NCI-H82 (cell line): ENCODE measurements around the gene RNASE11.
"Not testable (repeated sequence)": the region's sequence is repeated elsewhere in the genome, so short reads cannot be mapped to it uniquely, and the experiment has no call there.

ENCODE experiments used
- DNase-seq: peaks from one replicate; lab custom pipeline; 2025; lab: John Stamatoyannopoulos, UW

RNASE11 gene

DNA sequence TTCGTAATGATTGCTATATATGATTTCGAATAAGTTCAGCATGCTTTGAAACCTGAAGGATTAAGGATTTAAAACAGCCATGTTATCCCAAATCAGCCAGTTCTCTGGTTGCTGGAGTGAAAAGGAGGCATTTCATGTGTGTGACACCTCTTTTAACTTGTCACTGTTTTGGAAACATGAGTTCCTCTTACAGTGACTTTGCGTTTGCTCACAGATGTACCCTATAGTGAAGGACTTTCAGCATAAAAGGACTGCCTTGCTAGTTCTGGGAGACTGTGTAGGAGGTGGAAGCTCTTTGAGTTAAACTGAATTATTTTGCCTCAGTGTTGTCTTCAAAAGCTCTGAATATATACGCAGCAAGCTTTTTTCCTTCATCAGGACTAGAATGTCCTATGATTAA, 7.6 kb downstream of the RNASE11 start:
- DNase-seq, result no peak

DNA sequence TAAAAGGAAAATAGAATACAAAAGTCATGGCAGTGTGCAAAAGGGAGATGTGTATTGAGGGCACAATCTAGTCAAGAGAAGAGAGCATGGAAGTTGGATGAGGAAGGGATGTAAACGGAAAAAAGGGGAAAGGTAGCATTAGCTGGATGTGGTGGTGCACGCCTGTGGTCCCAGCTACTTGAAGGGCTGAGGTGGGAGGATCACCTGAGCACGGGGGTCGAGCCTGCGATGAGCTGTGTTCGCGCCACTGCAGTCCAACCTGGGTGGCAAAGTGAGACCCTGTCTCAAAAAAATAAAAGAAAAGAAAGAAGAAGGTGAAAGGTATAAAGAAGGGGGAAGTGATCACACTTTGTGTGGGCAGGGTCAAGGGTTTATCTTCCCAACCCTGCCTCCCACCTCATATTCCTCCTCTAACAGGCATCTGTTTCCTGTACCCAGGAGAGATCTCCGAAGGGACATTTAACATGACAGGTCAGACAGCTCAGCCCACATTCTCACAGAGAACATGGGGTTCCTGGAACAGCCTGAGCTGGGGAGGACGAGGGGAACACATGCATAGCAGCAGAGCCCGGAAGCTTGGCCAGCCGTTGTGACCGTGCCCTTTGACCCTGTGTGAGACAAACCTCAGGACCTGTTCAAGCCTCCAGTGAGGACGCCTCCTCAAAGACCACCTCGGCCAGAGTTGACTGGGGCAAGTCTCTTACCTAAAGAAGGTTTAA, 8.9 kb downstream of the RNASE11 start:
- DNase-seq, result no peak

DNA sequence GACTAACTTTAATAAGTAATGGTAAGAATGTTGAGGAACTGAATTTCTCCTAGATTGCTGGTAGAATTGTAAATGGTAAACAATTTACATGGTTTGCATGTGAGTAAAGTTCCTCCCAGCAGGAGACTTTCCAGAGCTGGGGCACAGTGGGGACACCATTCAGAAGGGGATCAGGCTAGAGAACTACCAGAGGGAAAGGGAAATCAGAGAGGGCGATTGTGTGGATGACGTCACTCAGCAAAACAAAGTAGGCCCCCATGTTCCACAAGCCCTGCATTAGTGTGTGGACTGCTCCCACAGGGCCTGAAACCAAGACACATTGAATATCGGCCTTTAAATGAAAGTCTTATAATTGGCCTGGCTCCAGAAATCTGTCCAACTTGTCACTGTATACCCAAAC, 9.5 kb downstream of the RNASE11 start:
- no peak for DNase-seq

DNA sequence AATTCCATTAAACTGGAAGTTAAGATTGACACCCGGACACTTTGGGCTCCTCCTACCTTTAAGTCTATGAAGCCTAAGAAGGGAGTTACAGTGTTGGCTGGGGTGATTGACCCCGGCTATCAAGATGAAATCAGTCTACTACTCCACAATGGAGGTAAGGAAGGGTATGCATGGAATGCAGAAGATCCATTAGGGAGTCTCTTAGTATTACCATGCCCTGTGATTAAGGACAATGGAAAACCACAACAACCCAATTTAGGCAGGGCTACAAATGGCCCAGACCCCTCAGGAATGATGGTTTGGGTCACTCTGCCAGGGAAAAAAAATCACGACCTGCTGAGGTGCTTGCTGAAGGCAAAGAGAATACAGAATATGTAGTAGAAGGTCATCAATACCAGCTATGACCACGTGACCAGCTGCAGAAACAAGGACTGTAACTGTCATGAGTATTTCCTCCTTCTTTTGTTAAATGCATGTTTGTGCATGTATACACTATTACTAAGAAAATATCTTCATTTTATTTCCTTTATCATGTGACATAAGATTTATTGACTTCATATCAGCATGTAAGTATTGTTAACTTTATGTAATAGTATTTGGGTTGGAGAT, 15.3 kb downstream of the RNASE11 start:
- not testable (repeated sequence) for DNase-seq

DNA sequence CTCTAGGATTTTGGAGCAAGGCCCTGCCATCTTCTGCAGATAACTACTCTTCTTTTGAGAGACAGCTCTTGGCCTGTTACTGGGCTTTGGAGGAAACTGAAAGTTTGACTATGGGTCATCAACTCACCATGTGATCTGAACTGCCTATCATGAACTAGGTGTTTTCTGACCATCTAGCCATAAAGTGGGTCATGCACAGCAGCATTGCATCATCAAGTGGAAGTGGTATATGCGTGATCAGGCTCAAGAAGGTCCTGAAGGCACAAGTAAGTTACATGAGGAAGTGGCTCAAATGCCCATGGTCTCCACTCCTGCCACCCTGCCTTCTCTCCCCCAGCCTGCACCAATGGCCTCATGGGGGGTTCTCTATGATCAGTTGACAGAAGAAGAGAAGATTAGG, 17.1 kb downstream of the RNASE11 start:
- DNase-seq, result not testable (repeated sequence)

DNA sequence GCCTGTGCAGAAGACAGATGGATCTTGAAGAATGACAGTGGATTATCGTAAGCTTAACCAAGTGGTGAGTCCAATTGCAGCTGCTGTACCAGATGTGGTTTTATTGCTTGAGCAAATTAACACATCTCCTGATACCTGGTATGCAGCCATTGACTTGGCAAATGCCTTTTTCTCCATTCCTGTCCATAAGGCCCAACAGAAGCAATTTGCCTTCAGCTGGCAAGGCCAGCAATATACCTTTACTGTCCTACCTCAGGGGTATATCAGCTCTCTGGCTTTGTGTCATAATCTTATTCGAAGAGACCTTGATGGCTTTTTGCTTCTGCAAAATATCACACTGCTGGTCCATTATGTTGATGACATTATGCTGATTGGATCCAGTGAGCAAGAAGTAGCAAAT, 17.9 kb downstream of the RNASE11 start:
- not testable (repeated sequence) for DNase-seq

DNA sequence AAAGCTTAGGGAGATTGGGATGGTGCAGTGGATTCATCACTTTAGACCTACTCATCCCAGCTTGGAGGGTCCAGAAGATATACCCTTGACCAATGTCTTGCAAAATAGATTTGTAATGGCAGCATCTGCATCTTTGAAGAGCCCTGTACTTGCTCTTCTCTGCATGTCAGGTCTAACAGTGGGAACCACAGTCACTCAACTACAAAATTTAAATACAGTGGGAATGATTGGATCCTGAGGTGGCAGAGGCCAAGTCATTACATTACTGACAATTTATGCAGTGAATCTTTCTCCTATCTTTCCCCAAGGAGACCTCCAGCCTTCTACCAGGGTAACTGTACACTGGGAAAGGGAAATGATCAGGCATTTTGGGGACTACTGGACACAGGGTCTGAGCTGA, 18.7 kb downstream of the RNASE11 start:
- no peak for DNase-seq

DNA sequence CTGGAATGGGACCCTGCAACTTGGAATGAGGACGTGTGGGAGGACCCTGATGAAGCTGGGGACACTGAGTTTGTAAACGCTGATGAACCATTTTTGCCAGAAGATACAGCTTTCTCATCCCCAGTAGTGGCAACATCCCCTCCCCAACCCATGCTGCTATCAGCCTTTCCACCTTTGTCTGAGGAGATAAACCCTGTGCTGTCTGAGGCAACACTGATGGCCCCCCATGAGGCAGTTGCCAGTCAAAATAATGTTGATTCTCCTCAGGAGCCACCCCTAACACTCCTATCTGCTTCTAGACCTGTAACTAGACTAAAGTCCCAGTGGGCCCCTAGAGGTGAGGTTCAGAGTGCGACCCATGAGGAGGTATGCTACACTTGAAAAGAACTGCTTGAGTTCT, 19.4 kb downstream of the RNASE11 start:
- DNase-seq, result no peak

DNA sequence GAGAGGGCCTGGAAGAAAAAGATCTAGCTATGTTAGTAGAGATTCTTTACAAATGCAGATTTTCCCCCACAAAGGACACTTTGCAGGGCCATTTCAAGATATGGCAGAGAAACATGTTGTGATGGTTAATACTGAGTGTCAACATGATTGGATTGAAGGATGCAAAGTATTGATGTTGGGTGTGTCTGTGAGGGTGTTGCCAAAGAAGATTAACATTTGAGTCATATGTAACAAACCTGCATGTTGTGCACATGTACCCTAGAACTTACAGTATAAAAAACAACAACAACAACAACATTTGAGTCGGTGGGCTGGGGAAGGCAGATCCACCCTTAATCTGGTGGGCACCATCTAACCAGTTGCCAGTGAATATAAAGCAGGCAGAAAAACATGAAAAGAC, 20.6 kb downstream of the RNASE11 start:
- DNase-seq, result not testable (repeated sequence)

DNA sequence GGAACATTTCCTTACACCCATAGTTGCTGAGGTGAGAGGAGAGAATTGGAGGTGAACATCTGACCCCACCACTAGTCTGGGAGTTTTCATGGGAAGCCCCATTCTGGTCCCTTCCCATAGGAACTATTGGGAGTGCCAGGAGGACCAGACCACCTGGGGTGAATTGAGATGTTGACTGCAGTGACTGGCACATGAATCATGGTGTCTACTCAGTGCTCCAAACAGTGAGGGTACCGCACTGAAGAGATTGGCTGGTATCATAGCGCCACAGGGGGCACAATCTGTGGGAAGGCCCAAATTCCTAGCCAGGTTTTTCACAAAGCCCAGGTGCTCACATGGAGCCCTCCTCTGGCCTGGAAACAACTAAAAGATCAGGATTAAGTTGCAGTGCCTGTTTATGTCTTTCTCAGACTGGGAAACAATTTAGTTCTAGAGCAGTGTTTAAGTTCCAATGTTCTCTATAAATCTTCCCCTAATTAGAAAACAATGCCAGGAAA, 23.3 kb downstream of the RNASE11 start:
- no peak for DNase-seq

DNA sequence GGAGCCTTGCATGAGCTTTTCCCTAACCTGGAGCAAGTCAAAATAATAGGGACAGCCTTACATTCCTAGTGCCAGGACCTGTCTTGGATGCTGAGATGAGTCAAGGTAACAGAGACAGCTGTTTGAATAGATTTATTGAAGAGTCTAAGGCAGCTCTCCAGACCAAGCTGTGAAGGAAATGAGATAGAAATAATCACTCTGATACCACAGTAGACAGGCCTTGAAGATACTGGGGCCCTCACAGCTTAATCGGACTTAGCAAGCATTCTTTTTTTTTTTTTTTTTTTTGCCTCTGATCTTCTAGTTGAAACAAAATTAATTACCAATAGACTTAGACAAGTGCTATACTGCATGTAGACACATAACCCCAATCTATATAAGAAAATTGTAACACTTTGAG, 23.8 kb downstream of the RNASE11 start:
- DNase-seq, result no peak

DNA sequence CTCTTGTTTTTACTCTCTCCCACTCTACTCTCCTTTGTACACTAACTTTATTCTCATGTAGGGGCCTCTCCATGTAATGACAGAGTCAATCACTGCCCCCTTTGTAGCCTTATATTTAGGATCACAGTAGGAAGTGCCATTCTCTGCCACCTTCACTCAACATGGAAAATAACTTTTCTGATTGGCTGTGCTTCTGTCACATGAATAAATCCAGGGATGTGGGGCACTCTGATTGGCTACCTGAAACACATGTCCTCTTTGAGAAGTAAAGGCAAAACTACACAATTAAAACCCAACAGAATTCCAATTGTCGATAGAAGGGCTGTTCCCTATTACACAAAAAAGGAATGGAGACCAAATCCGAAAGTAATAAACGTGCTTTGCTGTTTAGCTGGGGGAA, 26.8 kb downstream of the RNASE11 start, which contains the start of gene RNASE9:
Gene RNASE9, minus strand, starts transcription at position 87 of the 400 bp plus-strand sequence.
- no peak for DNase-seq

DNA sequence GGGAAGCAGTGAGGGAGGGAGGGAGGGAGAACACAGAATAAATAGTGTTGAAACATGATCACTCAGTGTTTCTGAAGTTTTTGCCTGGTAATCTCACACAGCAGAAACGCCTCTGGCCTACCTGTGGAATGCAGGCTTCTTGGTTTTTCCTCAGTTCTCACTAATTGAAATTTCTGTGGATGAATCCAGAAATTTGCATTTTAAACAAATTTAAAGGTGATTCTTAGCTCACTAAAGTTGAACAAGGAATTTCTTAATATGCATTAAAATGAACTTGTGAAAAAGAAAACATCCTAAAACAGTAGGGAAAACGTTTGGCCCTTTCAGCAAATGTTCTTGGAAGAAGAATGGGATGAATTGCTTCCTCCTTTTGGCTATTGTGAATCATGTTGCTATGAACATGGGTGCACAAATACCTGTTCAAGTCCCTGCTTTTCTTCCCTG, 28.3 kb downstream of the RNASE11 start:
- no peak for DNase-seq

DNA sequence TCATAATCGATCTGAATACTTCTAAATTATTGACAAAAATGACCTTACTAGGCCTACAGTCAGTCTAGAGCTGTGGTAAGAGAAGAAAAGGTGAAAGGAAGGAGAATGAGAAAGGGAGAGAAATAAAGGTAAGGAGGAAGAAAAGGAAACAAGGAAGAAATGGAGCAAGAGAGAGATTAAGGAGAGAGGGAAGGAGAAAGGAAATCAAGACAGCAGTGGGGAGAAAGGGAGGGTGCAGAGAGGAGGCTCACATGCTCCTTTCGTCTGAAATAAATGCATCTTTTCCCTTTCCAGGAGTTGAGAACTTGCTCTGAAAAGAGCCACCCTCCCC, 30.6 kb downstream of the RNASE11 start:
- DNase-seq, result no peak

DNA sequence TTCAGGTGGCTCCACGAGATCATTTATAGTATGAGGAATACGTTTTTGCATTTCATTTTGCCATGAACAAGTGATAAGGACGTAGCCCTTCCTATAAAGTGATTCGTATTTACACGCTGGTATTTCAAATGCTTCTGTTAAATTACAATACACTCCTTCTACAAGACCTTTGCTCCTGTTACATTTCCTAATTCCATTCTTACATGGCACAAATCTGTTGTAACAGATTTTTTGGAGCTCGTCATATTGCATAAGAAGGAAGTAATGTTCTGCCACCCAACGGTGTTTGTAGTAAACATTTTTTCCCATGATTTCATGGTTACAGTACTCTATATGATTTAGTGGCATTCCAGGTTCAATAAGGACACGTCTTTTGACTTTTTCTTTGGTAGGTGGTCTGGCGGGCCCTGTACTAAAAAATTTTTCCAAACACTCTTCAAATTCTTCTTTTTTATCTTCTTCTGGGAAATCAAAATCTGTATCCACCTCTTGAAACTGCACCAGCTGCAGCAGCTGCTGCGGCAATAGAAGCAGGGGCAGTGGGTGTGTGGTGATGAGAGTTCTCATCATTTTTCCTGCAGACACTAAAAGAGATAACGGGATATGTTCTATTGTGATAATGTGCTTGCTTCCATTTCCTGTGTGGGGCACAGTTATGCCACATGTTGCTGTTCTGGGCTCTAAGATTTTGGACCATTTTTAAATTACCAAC, 31.1 kb downstream of the RNASE11 start:
- no peak for DNase-seq

DNA sequence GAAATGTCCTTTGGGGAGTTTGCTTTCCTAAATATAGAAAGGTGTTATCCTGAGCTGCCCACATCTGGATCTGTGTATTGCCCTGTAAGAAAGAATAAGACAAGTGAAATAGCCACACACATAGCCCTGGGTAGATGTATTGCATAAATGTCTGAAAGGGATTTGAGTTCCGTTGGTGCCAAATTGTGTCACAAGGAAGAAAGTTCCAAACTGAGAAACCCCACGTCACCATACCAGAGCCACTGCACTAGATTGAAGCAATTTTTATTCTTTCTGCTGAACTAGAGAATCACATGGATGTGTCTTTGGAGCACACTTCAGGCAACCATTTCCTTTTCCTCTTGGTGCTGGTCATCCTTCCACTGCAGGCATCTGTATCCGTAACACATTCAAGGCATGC, 32.0 kb downstream of the RNASE11 start:
- no peak for DNase-seq

DNA sequence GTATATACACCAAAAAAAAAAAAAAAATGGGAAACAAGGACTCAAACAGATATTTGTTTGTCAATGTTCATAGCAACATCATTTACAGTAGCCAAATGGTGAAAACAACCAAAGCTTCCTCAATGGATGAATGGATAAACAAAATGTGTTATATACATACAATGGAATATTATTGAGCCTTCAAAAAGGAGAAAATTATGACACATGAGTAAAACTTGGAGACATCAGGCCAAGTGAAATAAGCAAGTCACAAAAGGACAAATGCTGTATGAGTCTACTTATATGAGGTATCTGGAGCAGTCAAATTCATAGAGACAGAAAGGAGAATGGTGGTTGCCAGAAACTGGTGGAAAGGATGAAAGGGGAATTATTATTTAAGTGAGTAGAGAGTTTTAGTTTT, 34.8 kb downstream of the RNASE11 start:
- no peak for DNase-seq

DNA sequence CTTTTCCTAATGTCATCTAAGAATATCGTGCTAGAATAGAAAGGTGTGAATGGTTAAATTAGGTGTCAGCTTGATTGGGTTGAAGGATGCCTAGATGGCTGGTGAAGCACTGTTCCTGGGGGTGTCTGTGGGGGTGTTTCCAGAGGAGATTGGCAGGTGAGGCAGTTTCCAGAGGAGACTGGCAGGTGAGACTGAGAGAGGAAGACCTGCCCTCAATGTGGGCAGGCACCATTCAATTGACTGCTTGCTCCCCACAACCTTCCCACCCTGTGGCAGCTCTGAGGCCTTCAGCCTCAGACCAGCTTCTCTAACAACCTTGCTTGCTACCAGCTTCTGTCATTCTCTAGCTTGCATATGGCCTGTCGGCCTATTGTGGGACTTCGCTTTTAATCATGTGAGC, 36.2 kb downstream of the RNASE11 start:
- no peak for DNase-seq

DNA sequence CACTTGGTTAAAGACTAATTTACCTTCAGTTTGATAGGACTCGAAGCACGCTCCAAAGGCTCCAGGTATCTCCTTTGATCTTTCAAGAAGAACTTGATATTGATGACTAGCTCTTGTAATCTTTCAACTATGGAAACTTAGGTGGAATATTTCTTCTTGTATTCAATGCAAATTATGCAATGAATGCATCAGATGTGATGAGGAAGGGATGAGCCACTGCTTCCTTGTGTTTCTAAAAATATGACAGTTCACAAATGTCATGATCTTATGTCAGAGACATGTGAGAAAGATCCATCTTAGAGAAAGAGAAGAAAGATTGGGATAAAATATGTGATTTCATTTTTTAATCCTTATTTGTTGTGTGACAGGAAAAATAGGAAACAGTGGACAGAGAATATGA, 36.9 kb downstream of the RNASE11 start:
- DNase-seq, result no peak

DNA sequence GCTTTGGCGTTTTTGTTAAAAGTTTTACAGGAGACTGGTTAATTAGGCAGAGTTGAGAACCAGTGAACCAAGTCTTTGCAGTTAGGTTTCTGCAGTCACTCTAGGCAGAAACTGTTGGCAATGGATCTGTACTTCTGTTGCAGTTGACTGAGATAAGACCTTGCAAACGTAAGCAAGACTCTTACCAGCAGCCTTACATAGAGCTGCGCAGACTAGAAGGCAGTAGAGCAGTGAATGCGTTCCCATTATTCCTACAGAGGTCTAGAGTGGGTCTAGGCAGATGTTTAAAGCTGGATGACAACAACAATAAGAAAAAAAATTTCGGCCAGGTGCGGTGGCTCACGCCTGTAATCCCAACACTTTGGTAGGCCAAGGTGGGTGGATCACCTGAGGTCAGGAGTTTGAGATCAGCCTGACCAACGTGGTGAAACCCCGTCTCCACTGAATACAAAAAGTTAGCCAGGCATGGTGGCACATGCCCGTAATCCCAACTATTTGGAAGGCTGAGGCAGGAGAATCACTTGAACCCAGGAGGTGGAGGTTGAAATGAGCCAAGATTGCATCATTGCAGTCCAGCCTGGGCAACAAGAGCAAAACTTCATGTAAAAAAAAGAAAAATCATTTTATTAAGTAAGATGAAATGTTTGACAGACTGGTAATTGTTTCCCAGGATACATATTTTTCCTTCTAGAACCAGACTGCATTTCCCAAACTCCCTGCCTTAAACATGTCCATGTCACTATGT, 39.2 kb downstream of the RNASE11 start:
- DNase-seq, result no peak

DNA sequence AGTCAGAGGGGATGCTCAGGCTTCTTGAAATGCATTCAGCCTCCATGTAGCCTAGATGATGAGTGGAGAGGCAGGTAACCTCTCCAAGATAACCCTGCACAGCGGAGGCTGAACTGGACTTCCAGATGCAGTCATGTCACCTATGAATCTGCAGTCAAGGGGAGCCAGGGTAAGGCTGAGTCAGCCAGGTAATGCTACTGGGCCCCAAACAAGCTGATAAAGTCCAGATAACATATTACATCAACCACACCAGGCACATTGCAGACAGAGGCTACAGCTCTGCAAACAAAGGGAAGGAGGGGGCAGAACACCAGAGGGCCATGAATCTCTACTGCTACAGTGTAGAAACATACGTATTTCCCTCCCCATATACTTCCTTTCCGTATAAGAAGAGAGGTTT, 40.9 kb downstream of the RNASE11 start:
- DNase-seq, result no peak

DNA sequence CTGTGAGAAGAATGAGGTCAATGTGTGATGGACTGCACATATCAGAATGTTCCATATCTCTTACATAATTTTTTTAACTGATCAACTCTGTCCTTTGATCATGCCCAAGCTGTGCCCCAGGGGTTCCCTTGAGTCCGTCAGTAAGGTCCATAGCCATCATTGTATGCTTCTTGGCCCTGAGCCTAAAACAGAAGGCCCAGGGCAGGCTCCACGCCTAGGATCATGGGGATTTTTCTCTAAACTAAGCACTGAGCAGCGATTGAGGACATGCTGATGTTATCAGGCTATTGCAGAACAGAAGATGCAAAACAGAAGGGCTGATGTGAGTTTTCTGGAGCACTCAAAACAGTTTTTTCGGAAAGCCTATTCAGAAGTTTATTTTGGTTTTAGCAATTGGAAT, 47.9 kb downstream of the RNASE11 start:
- no peak for DNase-seq
